RWPE2 (cell line): ENCODE data around the gene MICAL2.

Experiments
- ATAC-seq: fragments of 200-7000 bp; cut with Tn5 transposase; 3 replicates; pipeline ENCODE4 v1.9.1; 2021; ENCODE audit warnings: low read depth
- DNase-seq: peaks from one replicate; pipeline ENCODE4 v3.0.0-alpha.2; 2020; ENCODE audit warnings: low spot score
- H3K27ac ChIP-seq: fragments of 450-650 bp; 2 replicates; pipeline ENCODE4 v1.5.1; 2017; ENCODE audit warnings: mild to moderate bottlenecking; ENCODE audit not compliant: poor library complexity, severe bottlenecking
- H3K27me3 ChIP-seq: fragments of 250-450 bp; sonication (Bioruptor Pico); 2 replicates; pipeline ENCODE4 v1.5.1; 2021; ENCODE audit warnings: mild to moderate bottlenecking, moderate library complexity; ENCODE audit not compliant: insufficient read depth, poor library complexity, severe bottlenecking
- H3K36me3 ChIP-seq: fragments of 250-450 bp; sonication (Bioruptor Pico); 2 replicates; pipeline ENCODE4 v1.5.1; 2020; ENCODE audit warnings: low read depth, mild to moderate bottlenecking, moderate library complexity
- H3K4me1 ChIP-seq: fragments of 250-450 bp; sonication (Bioruptor Pico); 2 replicates; pipeline ENCODE4 v1.5.1; 2021; ENCODE audit warnings: mild to moderate bottlenecking, moderate library complexity; ENCODE audit not compliant: insufficient read depth, poor library complexity, severe bottlenecking
- H3K4me3 ChIP-seq: fragments of 250-450 bp; sonication (Bioruptor Pico); 2 replicates; pipeline ENCODE4 v1.5.1; 2021; ENCODE audit warnings: mild to moderate bottlenecking, moderate library complexity; ENCODE audit not compliant: severe bottlenecking
- H3K9me3 ChIP-seq: fragments of 250-450 bp; sonication (Bioruptor Pico); 2 replicates; pipeline ENCODE4 v1.5.1; 2021; ENCODE audit warnings: mild to moderate bottlenecking, moderate library complexity; ENCODE audit not compliant: severe bottlenecking
- CTCF ChIP-seq: fragments of 450-650 bp; IDR thresholded peaks from one replicate; pipeline ENCODE4 v1.5.1; 2017; ENCODE audit warnings: mild to moderate bottlenecking, moderate library complexity; ENCODE audit not compliant: poor library complexity, severe bottlenecking

Gene MICAL2

DNA sequence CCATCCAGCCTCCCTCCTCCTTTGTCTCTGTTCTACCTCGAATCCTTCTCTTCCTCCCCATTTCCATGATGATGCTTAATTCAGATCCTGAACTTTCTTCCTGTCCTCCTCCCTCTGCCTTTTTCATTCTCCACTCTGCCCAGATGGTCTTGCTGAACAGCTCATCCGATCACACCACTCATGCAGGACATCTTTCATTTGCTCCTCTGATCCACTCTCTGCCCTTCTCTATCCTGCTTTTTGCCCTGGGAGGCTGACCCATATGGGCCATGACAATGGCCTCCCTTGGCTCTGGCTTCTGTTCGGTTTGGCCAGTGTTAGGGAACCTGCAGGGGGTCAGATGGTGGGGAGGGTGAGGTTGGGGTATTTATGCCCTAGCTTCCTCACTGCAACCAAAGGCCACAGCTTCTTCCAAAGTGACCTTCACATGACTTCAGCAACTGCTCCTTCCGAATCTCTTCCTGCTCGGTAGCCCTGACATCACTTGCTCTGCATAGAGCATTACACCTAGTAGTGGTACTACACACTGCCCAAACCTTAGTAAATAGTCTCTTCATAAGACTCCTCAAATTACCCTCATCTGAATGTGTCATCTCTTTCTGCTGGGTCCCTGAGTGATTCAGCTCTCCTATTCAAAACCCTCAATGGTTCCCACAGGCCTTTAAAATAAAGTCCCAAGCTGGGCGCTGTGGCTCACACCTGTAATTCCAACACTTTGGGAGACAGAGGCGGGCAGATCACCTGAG lies 32.7 kb upstream of the MICAL2 start:
- peak overlapping the region; percentile 98 for H3K27ac ChIP-seq
- H3K27me3 ChIP-seq: no peaks in the 10 kb centered on the region
- no peak for DNase-seq
- no peaks in the 10 kb centered on the region for H3K36me3 ChIP-seq
- peaks cover 40% of the 10 kb centered on the region for H3K4me1 ChIP-seq
- H3K9me3 ChIP-seq: no peaks in the 10 kb centered on the region
- H3K4me3 ChIP-seq: no peak overlapping the region
- TF ChIP-seq CTCF: no peak
- peak; percentile 26; the same call in 2 of the 3 replicates for ATAC-seq

GRCh38 chr11:12079726-12080556 lies 30.4 kb upstream of the MICAL2 start:
- H3K27ac ChIP-seq: peak overlapping the region; percentile 98
- ATAC-seq: peak; percentile 66
- no peaks in the 10 kb centered on the region for H3K36me3 ChIP-seq
- H3K4me1 ChIP-seq: peaks cover 40% of the 10 kb centered on the region
- H3K27me3 ChIP-seq: no peaks in the 10 kb centered on the region
- peaks cover 4% of the 10 kb centered on the region for H3K9me3 ChIP-seq
- no peak for TF ChIP-seq CTCF
- peak; percentile 90 for DNase-seq
- no peak overlapping the region for H3K4me3 ChIP-seq

DNA sequence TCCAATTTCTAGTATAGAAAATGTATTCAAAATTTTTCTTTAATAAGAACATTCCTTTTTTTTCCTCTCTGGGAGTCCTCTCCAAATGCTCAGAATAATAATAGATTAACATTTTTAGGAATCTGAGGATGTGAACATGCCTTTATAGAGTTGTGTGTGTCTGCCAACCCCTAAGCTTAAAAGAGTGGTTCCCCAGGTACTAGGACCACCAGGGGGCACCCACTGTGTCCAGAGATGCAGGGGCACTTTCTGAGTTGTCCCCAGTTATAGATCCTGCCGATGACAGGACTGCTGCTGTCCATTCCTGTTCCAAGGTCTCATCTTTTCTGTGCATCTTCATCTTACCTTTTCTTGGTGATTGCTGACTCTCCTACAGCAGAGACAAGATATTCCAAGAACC lies 27.0 kb upstream of the MICAL2 start:
- Histone ChIP-seq H3K27ac (peak overlapping the region; percentile 99), H3K4me1 (peaks cover 46% of the 10 kb centered on the region), H3K27me3 (no peaks in the 10 kb centered on the region), H3K4me3 (no peak overlapping the region), H3K36me3 (no peaks in the 10 kb centered on the region), H3K9me3 (peaks cover 4% of the 10 kb centered on the region)
- peak; percentile 22 for TF ChIP-seq CTCF
- DNase-seq: no peak
- ATAC-seq: no peak

DNA sequence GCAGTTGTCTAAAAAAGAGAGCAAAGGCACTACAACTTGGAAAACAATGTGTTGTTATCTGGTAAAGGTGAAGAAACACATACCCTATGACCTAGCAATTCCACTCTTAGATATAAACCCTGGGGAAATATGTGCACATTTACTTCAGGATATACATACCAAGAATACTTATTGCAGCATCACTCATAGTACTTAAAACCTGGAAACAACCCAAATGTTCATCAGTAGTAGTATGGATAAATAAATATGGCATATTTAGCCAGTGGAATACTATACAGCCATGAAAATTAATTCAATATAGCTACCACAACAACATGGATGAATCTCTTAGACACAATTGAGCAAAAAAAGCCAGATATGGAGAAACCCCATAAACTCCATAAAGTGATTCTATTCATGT lies 26.1 kb upstream of the MICAL2 start:
- Histone ChIP-seq H3K27me3 (no peaks in the 10 kb centered on the region), H3K27ac (peak overlapping the region; percentile 99), H3K4me1 (peaks cover 52% of the 10 kb centered on the region), H3K9me3 (peaks cover 4% of the 10 kb centered on the region), H3K4me3 (no peak overlapping the region), H3K36me3 (no peaks in the 10 kb centered on the region)
- DNase-seq (no peak), ATAC-seq (no peak)
- no peak for TF ChIP-seq CTCF
